ENCODE results near the gene TOMM70.

Gene TOMM70

DNA sequence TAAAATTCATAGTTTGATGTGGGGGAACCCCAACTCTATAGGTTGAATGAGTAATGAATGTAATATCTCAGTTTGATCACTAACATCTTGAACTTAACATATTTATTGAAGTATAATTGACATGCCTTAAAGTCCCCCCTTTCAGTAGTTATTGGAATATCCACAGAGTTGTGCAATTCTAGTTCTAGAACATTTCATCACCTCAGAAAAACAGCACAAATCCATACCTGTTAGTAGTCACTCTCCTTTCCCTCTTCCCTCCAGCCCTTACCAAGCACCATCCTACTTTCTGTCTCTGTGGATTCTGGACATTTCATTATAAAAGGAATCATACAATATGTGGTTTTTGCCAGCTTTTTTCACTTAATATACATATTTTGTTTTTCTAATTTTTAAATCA is 75.1 kb downstream of the TOMM70 start:
- no peak for DNase-seq (ENCODE audit: low read depth)

DNA sequence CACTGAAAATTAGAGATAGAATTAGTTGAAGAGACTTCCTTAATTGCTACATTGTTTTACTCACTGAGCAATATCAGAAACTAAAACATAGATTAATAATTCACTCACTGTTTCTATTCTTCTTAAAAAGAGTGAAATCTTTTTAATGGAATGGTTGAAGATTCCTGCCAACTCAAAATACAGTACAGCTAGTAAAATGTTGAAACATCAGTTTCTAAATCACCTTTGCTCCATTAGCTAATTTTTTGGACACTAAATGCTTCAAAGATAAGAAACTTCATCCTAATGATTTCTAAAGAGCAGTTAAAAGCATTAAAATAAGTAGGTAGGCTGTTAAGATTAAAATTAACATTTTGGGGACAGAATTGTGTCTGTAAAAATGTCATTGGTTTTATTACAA is 76.8 kb downstream of the TOMM70 start:
- DNase-seq (ENCODE audit: low read depth), result no peak

- no peak for DNase-seq (ENCODE audit: low read depth)
Measured at GRCh38 chr3:100319951-100320350, 80.9 kb downstream of the TOMM70 start.

GRCh38 chr3:100317912-100318311 is 83.0 kb downstream of the TOMM70 start:
- DNase-seq (ENCODE audit: low read depth), result no peak

DNA sequence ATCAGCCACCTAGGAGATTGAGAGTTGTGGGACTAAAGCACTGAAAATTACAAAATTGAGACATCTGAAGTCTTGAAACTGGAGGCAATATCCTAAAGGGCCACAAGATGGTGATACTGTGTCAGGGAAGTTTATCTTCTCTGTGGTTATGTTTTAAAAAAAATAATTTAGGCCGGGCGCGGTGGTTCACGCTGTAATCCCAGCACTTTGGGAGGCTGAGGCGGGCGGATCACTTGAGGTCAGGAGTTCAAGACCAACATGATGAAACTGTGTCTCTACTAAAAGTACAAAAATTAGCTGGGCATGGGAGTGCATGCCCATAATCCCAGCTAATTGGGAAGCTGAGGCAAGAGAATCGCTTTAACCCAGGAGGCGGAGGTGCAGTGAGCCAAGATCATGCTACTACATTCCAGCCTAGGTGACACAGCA is 84.2 kb downstream of the TOMM70 start:
- peak; percentile 42 for DNase-seq (ENCODE audit: low read depth)
